CD4-positive, alpha-beta T cell treated with Interleukin-15 for 4 hours (primary cell): ENCODE results near the gene FBXO42.
"Not testable (repeated sequence)": the region's sequence is repeated elsewhere in the genome, so short reads cannot be mapped to it uniquely, and the experiment has no call there.

ENCODE experiments used
- DNase-seq: peaks from one replicate; pipeline ENCODE4 v3.0.0-alpha.2; 2020; ENCODE audit warnings: low spot score

The FBXO42 gene

DNA sequence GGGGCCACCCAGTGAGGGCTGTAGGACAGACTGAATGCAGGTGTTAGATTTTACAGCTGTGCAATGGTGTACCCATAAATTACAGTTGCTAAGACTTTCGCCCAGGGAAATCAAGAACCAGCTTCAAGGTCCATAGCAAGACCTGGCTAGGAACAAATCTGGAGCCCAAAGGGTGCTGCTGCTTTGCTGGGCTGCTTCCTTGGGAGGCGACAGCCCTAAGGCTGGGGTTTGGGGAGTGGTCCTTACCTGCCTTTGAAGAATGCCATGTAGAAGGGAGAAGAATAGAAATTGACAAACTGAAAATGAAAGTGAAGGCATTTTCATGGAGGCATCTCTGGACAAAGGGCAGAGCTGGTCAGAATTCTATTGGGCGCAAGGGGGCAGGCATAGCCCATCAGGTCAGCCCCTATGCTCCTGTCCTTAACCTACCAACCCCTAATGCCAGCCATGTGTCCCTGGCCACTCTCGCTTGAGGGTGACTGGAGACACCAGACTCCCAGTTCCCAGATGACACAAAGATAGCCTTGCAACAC lies 132.2 kb downstream of the FBXO42 start:
- DNase-seq, result no peak

- no peak for DNase-seq
These were observed 133.6 kb downstream of the FBXO42 start for GRCh38 chr1:16218674-16219071.

- no peak for DNase-seq
These were observed 134.1 kb downstream of the FBXO42 start for GRCh38 chr1:16218014-16218673.

GRCh38 chr1:16217061-16217785 lies 135.1 kb downstream of the FBXO42 start:
- peak; percentile 96 for DNase-seq

DNA sequence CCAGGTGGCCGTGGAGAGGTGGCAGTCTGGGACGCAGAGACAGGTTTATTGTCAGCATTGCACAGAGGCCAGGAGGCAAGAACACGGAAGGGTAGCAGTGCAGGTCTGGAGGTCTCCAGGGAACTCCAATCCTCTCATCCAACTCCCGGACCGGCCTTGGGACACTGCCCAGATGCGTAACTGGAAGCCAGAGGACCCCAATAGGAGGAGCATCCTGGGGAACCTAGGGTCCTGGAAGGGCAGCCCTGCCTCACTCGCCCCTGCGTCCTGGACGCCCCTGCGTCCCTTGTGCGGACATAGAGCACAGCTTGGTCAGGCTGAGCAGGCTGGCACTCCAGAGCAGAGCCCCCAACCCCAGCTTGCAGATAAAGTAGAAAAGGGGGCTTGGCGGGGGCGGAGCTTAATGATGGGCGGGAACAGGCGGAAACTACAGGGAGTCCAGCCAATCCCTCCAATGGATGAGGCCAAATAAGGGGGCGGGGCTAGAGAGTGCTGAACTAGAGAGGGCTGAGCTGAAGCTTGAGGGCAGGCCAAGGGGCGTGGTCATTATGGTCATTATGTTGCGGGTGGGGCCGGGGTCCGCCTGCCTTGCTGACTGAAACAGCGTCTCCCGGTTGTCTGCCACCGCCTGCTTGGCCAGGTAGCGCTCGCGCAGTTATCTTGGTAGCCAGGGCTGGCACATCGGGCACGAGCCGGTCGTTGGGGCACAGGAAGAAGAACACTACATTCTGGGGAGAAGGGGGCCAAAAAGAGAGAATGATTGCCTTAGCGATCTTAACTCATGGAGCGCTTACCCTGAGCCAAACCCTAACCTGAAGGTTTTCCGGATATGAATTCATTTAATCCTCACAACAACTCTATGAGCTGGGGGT lies 136.2 kb downstream of the FBXO42 start:
- DNase-seq, result peak; percentile 55

DNA sequence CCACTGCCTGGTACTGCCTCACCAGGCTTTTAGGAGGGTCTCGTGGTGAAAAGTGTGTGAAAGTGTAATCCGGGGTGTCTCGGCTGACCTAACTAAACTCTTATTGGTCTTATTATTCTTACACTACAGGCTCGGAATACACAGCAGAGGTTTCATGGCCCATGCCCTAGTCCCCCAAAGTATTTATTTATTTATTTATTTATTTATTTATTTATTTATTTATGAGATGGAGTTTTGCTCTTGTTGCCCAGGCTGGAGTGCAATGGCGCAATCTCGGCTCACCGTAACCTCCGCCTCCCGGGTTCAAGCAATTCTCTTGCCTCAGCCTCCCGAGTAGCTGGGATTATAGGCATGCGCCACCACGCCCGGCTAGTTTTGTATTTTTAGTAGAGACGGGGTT lies 137.0 kb downstream of the FBXO42 start:
- DNase-seq, result not testable (repeated sequence)

DNA sequence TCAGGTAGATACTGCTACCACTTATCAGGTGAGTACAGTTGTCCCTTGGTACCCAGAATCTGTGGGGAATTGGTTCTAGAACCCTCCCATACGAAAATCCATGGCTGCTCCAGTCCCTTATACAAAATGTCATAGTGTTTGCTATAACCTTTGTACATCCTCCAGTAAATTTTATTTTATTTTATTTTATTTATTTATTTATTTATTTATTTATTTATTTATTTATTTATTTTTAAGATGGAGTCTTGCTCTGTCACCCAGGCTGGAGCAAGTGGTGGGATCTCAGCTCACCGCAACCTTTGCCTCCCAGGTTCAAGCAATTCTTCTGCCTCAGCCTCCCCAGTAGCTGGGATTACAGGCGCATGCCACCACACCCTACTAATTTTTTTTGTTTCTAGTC lies 138.7 kb downstream of the FBXO42 start:
- DNase-seq, result not testable (repeated sequence)

GRCh38 chr1:16213013-16213412 lies 139.3 kb downstream of the FBXO42 start:
- DNase-seq, result no peak

- no peak for DNase-seq
These were observed 139.9 kb downstream of the FBXO42 start, which contains the start of gene ARHGEF19 for GRCh38 chr1:16212251-16212961. ARHGEF19 (minus strand) TSS chr1:16212652; CDS start chr1:16209054, 3,598 bp downstream.

DNA sequence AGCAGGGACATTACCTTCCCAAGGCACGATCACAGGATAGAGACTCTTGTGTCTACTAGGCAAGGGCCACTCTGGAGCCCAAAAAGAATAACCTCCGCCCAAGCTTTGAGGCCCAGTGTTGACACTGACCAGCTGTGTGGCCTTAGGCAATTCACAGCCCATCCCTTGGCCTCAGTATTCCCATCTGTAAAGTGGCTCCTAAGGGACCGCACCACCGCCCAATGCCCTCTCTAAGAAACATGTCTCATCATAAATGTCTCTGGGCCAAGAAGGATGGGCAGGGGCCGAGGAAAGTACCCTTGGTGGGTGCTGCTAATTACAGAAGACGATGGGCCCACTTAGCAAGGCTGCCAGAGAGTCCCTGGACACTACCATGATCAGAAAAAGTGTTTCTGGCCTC lies 140.5 kb downstream of the FBXO42 start:
- no peak for DNase-seq

- DNase-seq, result no peak
These were observed 141.7 kb downstream of the FBXO42 start for GRCh38 chr1:16210581-16210980.

DNA sequence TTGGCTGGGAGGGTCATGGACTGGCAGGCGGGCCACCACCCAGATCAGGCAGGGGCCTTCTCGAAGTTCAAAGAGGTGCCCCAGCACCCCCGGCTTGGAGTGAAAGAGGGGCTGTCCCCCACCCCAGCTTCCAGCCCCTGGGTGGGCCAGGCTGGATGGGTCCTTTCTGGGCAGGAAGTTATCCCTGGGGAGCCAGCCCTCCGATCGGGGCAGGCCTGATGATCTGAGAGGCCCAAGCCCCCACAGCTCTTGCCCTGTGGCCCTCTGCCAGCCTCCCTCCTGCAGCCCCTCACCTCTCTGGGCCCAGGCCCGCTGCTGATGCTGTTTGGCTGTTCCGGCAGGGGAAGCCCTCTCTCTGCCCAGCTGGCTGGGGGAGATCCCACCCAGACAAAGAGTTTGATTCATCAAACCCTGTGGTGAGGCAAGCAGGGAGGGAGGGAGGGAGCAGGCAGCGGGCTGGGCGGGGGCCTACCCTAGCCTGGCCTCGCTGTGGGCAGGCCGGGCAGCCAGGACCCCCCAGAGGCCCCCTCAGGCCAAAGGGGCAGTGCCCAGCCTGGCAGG lies 142.4 kb downstream of the FBXO42 start:
- DNase-seq, result no peak

GRCh38 chr1:16209132-16209846 lies 143.0 kb downstream of the FBXO42 start:
- no peak for DNase-seq

DNA sequence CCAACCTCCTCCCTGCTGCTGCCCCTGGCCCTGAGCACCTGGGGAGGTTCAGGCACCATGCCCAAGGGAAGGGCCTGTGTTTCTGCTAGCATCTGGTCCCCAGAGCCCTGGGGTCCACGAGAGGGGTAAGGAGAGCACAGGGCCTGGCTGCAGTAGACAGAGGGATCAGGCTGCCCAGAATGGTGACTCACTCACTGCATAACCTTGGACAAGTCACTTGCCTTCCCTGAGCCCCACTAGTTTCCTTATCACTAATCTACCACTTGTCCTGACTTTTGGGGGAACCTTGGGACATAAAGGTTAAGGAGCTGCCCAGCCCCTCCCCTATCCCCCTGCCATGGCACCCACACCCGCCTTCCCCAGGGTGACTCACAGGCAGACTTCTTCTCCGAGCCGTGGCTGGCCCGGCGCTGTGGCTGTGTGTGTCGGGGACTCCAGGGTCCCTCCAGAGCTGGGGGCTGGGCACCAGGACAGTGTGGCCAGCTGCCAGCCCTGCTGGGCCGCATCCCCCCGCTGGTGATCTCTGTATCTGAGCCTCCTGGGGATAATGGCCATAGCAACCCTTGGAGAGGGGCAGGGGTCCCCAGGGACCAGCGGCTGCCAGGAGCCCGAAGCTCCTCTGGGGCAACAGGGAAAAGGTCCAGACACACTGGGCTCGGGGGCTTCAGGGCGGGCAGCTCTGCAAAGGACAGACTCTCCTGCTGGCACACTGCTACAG lies 143.9 kb downstream of the FBXO42 start:
- DNase-seq, result no peak

GRCh38 chr1:16207318-16208269 lies 144.7 kb downstream of the FBXO42 start:
- no peak for DNase-seq

- DNase-seq, result peak; percentile 94
These were observed 145.5 kb downstream of the FBXO42 start for GRCh38 chr1:16206547-16207317.

- DNase-seq, result no peak
These were observed 146.3 kb downstream of the FBXO42 start for GRCh38 chr1:16205891-16206546.

DNA sequence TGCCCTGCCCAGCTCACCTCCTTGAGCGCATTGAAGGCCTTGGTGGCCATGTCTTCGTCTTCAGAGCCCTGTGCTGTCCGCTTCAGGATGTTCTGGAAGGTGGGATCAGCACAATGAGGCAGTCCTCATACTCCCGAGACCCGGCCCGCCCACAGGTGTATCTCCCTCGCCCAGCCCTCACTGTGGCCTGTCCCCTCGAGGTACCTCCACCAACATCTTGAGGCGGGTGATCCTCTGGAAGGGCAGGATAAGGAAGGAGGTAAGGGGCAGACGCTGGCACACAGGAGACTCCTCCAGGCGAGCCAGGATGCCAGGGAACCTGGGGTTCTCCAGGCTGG lies 147.0 kb downstream of the FBXO42 start:
- no peak for DNase-seq
